ENCODE data around the gene RALBP1. TPM values are rescaled to one million over a fixed set of nuclear protein-coding genes. Genes with fewer than 3 reads are reported as not detected.

Gene RALBP1
- total and polyA plus RNA-seq, 4 donors: 15.6 to 34.8 (median 21.0) TPM

GRCh38 chr18:9495465-9495864 lies 20.2 kb downstream of the RALBP1 start:
- WGBS: 87% methylated on average over 1 of the region's 1 CpG
- Histone ChIP-seq H3K9ac (ENCODE audit: low read depth in 1 of 2, low read length in 2 of 2) (no peak overlapping the region), H3K36me3 (ENCODE audit: control insufficient read depth in 4 of 4, insufficient read depth in 3 of 4, low read depth in 1 of 4, low read length in 3 of 4) (peaks cover 0 to 2% (median 0%) of the 10 kb centered on the region in 4 donors), H3K27me3 (ENCODE audit: control insufficient read depth in 4 of 4, insufficient read depth in 4 of 4, low read length in 3 of 4) (no peaks in the 10 kb centered on the region), H3K27ac (ENCODE audit: low read depth in 1 of 2, low read length in 2 of 2) (no peak overlapping the region), H3K4me3 (ENCODE audit: low read depth in 1 of 3, low read length in 3 of 3) (no peak overlapping the region), H3K4me1 (ENCODE audit: control insufficient read depth in 4 of 4, insufficient read depth in 4 of 4, low read length in 3 of 4) (no peaks in the 10 kb centered on the region), H3K9me3 (ENCODE audit: control insufficient read depth in 4 of 4, low read length in 3 of 4) (no peaks in the 10 kb centered on the region)
- DNase-seq (ENCODE audit: low spot score): no peak
- TF ChIP-seq YY1 (IDR thresholded peaks at IDR 0.05) (no peak), NR2F2 (IDR thresholded peaks at IDR 0.05) (no peak), CTCF (IDR thresholded peaks at IDR 0.05; ENCODE audit: low read depth, low read length, missing input control) (no peak), HNF4A (conservative IDR thresholded peaks at IDR 0.05) (no peak), RAD21 (IDR thresholded peaks at IDR 0.05) (no peak), REST (IDR thresholded peaks at IDR 0.05) (no peak), SP1 (IDR thresholded peaks at IDR 0.05) (no peak), ZBTB33 (IDR thresholded peaks at IDR 0.05) (no peak), HNF4G (IDR thresholded peaks at IDR 0.05) (no peak), GABPA (IDR thresholded peaks at IDR 0.05 in 1 of 2, conservative IDR thresholded peaks at IDR 0.05 in 1 of 2) (no peak), TAF1 (conservative IDR thresholded peaks at IDR 0.05) (no peak), RXRA (IDR thresholded peaks at IDR 0.05) (no peak), JUND (IDR thresholded peaks at IDR 0.05) (no peak), EGR1 (IDR thresholded peaks at IDR 0.05; ENCODE audit: low read depth in 2 of 2) (no peak), FOXA2 (IDR thresholded peaks at IDR 0.05) (no peak), MAX (IDR thresholded peaks at IDR 0.05) (no peak), FOXA1 (IDR thresholded peaks at IDR 0.05) (no peak), ATF3 (IDR thresholded peaks at IDR 0.05) (no peak)
